HG03565 (cell line): ENCODE measurements around the gene JAGN1.
A peak's percentile ranks its signal among the peaks of the same experiment; 100 is the strongest.
"Not testable (repeated sequence)": the region's sequence is repeated elsewhere in the genome, so short reads cannot be mapped to it uniquely, and the experiment has no call there.

Source experiments
- ATAC-seq: cut with Tn5 transposase; IDR thresholded peaks from one replicate; pipeline ENCODE4 v1.9.1; 2021; ENCODE audit warnings: mild to moderate bottlenecking, moderate library complexity; ENCODE audit not compliant: unreplicated experiment

The JAGN1 gene

DNA sequence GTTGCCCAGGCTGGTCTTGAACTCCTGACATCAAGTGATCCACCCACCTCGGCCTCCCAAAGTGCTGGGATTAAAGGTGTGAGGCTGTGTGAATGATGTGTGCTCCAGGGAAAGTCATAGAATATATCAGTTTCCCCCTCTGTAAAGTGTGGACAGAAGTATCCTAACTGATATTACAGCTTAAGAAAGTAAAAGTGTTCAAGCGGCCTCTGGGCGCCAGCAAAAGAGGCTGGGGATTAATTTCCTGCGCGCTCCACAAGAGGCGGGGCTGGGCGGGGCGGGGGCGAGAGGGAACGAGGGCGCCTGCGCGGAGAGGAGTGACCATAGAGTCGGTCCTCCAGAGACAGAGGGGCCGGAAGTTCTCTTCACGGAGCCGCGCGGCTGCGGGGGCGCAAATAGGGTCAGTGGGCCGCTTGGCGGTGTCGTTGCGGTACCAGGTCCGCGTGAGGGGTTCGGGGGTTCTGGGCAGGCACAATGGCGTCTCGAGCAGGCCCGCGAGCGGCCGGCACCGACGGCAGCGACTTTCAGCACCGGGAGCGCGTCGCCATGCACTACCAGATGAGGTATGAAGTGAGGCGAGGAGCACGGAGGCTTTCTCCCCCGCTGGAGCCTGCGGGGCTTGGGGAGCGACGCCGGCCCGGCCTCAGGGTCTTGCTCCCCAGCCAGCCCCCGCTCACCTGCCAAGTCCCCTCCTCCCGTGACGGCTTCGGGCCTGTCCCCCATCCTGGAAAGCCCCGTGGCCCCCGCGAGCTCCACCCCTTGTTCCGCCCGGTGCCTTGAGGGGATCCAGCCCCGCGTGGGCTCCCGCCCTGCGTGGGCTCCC, at the start of gene JAGN1:
TSS of gene JAGN1 (plus strand) at position 362 of the 823 bp plus-strand sequence. CDS start at position 475, 113 bp downstream.
- peak; percentile 67 for ATAC-seq

DNA sequence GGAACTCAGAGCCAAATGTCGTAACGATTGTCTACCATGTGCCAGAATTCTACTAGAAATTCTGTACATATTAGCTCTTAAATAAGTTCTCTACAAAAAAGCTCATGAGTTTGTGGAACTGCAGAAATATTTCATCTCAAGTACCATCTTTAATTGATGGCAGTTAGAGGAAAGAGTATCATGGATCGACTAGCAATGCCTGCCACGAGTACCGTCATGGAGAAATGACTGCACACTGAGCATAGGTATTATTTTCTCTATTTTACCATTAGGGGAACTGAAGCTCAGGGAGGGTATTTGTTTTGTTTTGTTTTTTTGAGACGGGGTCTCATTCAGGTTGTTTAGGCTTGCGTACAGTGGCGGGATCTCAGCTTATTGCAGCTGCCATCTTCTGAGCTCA, 49.4 kb upstream of the JAGN1 start:
- ATAC-seq: no peak

DNA sequence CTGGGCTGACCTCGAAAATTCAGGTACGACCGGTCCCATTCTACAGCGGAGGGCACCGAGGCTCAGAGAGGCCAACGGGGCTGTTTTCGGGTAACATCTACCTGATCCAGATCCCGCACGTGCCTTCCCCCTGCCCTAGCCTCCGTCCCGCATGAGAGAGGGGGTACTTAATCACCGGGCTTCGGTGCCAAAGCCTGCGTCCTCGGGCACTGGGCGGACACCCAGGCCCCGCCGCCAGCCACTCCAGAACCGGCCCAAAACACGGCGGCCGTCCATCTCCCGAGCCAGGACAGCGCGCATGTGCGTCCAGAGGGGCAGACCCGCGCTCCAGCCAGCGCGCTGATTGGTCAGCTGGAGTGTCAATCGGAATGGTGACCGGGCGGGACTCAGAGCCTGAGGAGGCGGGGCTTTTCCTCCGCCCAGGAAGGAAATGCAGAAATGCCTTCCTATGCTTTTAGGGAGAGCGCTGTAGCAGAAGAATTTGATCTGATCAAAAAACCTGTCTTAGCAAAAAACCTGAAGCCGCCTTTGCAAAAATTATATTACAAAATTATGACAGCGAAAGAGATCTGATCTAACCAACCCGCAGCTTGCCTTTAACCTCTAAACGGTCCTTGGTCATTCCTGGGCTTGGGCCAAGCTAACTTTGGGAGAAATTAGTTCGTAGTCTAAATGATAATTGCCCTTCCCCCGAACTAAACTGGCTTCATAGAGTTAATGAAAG, 46.5 kb upstream of the JAGN1 start, which contains the start of gene RPUSD3:
TSS of gene RPUSD3 (minus strand) at position 294 of the 724 bp plus-strand sequence. CDS start at position 276, 18 bp downstream.
- ATAC-seq: peak; percentile 91

DNA sequence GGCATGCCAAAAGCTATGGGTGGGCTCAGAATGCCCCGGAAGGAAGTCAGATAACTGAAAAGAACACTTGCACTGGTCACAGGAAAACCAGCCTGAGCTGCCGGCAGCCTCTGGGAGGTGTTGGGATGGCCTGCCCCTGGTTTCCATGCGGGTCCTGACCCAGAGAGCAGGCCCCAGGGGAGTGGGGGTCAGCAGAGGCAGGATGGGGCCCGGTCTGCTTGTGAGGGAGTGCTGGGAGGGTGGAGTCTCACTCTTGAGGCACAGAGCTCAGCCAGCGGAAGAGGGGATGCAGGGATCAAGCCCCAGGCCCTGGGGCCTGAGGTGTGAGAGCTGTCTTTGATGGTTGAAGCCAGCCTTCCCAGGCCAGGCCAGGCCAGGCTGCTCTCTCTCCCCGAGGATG, 44.2 kb upstream of the JAGN1 start:
- no peak for ATAC-seq

DNA sequence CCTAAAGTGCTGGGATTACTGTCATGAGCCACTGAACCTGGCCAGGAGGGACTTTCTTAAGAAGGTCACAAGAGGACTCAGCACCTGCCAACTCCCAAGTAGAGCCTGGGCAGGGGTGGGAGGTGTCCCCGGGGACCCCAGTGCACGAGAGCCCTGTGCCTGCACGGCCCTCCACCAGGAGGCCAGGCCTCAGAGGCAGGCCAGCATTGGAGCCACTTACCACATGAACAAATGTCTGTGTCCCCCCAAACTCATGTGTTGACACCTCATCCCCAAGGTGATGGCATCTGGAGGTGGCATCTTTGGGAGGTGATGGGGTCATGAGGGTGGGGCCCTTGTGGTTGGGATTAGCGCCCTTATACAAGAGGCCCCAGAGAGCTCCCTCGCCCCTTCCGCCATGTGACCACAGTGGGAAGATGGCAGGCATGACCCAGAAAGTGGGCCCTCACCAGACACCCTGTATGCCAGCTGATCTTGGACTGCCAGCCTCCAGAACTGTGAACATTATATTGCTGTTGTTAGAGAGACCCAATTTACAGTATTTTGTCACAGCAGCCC, 43.4 kb upstream of the JAGN1 start:
- no peak for ATAC-seq

DNA sequence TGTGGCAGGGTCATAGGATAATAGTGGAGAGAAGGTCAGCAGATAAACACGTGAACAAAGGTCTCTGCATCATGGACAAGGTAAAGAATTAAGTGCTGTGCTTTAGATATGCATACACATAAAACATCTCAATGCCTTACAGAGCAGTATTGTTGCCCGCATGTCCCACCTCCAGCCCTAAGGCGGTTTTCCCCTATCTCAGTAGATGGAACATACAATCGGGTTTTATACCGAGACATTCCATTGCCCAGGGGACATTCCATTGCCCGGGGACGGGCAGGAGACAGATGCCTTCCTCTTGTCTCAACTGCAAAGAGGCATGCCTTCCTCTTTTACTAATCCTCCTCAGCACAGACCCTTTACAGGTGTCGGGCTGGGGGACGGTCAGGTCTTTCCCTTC, 42.5 kb upstream of the JAGN1 start:
- not testable (repeated sequence) for ATAC-seq

DNA sequence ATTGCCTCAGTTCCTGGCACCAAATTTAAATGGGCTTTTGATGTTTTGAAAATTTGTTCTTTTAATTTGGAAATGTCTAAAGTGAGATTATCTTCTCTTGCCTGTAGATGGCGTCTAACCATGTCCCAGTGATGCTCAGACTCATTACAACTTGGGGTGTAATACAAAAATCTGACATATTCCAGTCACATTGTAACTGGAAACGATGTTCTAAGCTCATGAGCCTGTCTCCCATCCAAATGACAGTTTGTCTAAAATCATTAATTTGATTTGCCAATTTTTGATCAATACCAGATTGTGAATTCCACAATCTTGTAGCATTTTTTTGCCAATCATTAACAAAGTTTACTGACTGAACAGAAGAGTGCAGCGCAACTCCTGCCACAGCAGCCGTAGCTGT, 41.5 kb upstream of the JAGN1 start:
- ATAC-seq: not testable (repeated sequence)

DNA sequence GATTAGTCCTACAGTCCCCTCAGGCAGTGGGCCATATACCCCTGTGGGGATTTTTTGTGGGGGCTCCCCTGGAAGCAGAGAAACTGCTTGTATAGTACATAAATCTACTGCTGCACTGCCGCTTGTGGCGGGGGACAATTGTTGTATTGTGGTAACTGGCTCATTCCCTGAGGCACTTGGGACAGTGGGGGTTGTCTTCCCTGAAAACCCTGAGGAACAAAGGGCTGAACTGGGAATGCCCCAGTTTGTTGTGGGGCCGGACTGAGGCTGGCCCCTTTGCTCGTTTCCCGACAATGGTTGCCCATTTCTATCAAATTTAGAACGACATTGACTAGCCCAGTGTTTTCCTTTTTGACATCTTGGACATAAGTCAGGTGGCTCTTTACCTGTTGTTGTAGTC, 39.0 kb upstream of the JAGN1 start:
- ATAC-seq: not testable (repeated sequence)

DNA sequence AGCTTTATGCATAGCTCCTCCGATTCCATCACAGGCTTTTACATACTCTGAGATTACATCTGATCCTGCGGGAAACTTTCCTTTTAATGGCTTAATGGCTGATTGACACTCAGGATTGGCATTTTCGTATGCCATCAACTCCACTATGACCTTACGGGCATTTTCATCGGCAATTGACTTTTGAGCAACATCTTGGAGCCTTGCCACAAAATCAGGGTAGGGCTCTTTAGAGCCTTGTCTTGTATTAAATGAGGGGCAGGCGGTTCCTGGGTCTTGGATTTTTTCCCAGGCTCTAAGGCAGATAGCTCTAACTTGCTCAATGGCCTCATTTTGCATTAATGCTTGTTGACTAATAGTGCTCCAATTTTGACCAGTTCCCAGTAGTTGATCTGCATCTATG, 38.5 kb upstream of the JAGN1 start:
- not testable (repeated sequence) for ATAC-seq

DNA sequence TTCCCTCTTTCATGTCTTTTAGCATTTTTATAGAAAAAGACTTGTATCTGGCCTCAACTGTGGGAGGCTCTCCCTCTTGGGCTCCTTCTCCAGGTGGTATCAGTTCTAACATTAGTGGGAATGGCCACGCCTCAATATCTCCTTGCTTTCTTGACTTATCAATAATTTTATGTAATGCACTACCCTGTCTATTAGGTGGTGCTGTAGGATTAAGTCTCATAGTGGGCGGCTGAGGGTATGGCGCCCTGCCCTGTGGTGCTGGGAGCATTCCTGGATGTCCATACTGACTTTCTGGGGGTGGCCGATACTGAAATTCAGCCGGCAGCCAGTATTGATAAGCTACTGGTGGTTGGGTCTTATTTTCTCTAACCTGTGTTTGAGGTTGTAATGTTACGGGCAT, 37.9 kb upstream of the JAGN1 start:
- ATAC-seq: no peak

DNA sequence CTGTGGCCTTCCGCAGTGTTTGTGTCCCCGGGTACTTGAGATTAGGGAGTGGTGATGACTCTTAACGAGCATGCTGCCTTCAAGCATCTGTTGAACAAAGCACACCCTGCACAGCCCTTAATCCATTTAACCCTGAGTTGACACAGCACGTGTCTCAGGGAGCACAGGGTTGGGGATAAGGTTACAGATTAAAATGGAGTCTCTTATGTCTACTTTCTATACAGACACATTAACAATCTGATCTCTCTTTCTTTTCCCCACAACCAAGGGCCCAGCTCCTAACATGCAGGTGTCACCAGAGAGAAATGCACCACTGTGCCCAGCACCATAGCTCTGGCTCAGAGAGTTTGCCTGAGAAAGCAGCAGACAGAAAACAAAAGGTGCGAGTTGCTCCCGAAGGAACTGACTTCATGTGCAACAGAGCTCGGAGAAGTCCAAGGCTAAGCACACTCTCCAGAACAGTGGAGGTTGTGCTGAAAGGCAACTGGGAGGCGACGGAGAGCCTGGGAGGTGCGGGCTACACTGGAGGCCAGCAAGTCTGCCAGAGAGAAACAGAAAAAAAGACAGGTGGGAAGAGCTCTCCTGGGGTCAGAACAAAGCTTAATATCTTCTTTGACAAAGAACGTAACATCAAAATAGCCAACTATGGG, 36.0 kb upstream of the JAGN1 start:
- ATAC-seq: not testable (repeated sequence)

DNA sequence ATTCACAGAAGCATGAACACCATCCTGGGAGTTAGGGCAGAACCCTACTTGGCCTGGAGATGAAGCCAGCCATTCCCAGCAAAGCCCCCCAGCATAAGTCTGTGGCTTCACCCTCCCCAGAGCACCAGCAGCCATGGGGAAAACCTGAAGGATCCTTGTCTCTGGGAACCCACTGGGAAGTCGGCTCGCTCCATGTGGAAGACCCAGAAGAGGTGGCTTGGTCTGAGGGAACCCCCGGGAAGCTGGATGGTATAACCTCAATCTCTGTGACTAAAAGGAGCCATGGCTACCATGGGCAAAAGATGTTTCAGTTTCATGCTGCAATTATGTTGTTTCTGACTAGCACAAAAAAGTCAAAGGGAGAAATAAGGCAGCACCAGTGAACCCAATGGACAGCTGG, 34.8 kb upstream of the JAGN1 start:
- ATAC-seq: no peak

DNA sequence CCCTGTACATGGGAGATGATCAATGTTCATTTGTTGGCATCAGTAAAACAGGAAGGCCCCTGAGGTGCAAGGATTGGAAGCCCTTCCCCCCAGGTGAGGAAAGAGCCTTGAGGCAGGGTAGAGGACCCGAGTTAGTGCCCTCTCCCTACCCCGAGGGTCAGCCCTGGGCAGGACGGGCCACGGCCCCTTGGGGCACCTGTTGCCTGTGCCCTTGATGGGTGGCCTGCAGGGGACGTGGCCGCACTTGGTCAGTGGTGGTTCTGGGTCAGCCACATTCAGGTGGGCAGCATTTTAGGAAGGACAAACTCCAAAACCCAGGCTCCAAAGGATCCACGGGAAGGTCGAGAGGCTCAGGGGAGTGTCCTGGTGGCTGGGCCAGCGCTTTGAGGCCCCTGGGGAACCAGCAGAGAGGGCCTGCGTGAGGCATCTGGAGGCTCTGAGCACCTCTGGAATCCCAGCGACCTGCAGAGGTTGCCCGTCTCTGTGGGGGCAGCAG, 30.8 kb upstream of the JAGN1 start:
- ATAC-seq: no peak

DNA sequence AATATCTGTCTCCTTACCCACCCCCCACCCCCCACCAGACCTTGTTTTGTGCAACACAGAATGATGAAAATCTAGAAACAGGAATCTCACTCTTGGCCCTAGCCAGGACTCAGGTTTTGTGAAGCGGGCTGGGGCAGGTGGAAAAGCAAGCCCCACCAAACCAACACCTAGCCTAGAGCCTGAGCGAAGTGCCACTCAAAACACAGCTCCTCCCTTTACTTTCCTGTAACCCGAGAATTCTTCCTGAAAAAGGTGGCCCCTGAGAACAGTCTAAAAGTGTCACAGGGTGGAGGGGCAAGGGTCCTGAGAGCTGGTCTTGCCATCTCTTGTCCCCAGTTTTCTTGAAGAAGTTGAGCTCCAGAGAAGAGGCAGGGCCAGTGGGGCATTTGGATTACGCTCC, 29.2 kb upstream of the JAGN1 start:
- ATAC-seq: no peak

DNA sequence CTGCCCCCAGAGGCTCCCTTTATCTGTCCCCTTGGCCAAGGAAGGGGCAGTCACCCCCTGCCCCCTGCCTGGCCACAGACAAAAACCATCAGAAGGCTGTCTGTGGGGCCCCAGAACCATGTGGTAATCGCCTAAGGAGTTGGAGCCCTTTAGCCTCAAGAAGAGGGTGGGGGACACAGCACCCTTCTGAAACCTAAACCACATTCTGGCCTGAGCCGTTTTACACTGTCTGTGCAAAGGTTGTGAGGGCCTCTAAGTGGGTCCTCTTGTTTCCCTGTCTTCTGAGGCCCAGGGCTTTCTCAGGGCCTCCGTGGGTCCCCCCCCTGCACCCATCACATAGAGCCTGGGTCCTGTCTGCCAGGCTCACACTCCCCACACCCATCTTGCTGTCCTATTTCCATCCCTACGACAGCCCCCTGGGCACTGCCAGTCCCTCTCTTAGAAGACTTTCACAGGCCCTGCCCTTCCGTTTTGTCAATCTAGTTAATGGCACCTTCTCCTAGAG, 28.7 kb upstream of the JAGN1 start:
- ATAC-seq: no peak

DNA sequence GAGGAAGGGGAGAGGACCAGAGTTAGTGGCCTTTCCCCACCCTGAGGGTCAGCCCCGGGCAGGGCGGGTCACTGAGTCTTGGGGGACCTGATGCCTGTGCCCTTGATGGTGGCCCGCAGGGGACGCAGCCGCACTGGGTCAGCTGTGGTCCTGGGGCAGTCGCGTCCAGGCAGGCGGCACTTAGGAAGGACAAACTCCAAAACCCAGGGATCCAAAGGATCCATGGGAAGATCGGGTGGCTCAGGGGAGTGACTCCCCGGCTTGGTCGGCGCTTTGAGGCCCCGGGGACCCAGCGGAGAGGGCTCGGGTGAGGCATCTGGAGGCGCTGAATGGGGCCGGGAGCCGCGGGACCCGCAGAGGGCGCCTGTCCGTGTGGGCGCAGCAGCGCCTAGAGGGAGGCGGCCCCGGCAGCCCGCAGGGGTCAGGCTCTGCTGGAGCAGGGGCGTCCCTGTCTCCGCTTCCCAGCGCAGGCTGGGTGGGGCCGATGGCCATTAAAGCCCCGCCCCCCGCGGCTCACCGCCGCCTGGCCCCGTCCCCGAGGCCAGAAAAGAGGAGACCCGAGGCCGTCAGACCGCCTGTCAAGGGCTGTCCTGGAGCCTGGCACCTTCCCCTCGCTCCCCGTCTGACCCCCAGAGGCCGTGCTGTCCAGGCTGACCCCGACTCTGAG, 27.9 kb upstream of the JAGN1 start:
- no peak for ATAC-seq

DNA sequence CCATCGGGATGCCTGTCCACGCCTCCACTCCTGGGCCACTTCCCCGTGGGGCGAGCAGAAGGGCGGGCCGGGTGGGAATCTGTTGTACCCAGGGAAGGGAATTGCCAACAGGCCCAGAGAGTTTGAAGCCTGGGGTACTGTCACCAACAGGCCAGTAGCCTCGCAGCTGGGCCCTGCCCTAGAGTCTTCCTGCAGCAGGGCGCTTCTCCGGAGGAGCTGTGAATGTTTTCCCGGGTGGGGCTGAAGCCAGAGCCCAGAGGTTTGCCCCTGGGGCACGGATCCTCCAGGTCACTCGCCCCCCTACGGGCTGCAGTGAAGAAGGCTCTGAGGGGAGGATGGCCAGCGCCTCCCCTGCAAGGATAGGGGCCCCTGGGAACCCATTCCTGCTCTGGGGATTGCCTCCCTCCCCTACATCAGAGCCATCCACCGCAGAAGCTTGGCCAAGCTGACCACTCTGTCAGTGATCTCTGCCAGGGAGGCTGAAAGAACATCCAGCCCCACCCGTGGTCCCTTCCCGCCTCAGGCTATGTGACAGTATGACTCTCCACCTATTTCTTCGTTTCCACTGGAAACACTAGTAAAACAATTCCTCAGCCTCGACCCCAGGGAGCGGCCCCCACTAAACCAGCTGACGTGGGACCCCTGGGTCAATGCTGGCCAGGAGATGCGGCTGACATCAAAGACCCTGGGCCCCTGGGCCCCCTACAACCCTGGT, 27.2 kb upstream of the JAGN1 start:
- no peak for ATAC-seq

DNA sequence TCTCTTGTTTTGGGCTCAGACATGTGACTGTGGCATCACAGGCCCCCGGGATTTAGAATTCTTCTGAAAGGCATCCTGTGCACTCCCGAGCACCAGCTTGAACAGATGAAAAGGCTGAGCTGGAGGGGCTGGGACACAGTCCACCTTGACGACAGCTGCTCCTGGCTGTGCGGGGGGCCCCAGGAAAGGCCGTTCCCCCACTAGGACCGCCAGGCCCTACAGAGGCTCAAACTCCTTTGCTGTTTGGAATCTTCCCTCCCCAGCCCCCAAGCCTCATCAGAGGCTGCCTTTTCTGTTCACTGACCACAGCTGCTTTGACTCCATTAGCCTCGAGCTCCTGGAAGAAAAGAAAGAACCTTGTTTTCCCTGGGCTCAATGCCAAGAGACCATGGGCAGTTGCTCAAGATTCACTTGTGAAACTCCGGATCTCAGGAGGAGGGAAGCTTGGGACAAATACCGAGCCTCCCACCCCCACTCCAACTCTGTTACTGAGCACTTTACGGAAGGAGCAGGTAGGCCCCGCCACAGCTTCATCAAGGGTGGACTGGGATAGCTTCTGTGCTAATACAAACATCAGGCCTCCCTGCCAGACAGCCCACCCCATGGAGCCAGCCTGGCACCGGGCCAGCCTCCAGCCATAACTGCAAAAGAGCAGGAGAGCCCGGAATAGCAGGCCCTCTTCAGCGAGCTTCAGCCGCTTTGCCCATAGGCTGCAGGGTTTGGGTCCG, 26.0 kb upstream of the JAGN1 start:
- ATAC-seq: no peak

DNA sequence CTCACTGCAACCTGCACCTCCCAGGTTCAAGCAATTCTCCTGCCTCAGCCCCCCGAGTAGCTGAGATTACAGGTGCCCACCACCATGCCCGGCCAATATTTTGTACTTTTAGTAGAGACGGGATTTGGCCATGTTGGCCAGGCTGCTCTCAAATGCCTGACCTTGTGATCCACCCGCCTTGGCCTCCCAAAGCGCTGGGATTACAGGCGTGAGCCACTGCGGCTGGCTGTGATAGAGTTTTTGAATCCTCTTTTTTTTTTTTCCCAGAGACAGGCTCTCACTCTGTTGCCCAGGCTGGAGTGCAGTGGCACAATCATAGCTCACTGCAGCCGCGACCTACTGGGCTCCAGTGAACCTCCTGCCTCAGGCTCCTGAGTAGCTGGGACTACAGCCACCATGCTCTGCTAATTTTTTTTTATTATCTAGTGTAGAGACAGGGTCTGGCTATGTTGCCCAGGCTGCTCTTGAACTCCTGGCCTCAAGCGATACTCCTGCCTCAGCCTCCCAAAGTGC, 25.2 kb upstream of the JAGN1 start:
- ATAC-seq: not testable (repeated sequence)
